K562 (cell line): ENCODE data around the gene DLG4. TPM values are rescaled to one million over a fixed set of nuclear protein-coding genes. Genes with fewer than 3 reads are reported as not detected.

ENCODE experiments used
- NFYB ChIP-seq: IDR thresholded peaks from 2 replicates; pipeline ENCODE4 v1.6.1; 2011; ENCODE audit warnings: mild to moderate bottlenecking, moderate library complexity; ENCODE audit not compliant: insufficient read length; ENCODE audit errors: extremely low read depth
- NKRF ChIP-seq: fragments of 450-650 bp; IDR thresholded peaks from 2 replicates; pipeline ENCODE4 v1.6.1; 2016; ENCODE audit warnings: borderline replicate concordance
- NR2C2 ChIP-seq, 2 experiments: fragments of 200-800 bp in 1 of 2; sonication (Bioruptor generic) in 1 of 2; sonication (generic) in 1 of 2; formaldehyde crosslinking in 1 of 2; IDR thresholded peaks; 2 replicates each; pipeline versions ENCODE4 v1.6.1 to v1.8.0; 2016 to 2022; ENCODE audit warnings: mild to moderate bottlenecking in 1 of 2, missing compliant biosample characterization in 1 of 2, missing genetic modification characterization in 1 of 2, missing genetic modification reagents in 1 of 2
- TBP ChIP-seq: optimal IDR thresholded peaks from 2 replicates; pipeline ENCODE3; 2011; ENCODE audit warnings: low read depth, low read length, improper control_type of control experiment
- ZBTB26 ChIP-seq: fragments of 450-650 bp; formaldehyde crosslinking; IDR thresholded peaks from 2 replicates; pipeline ENCODE4 v1.4.0; 2022; ENCODE audit warnings: missing genetic modification characterization
- ZC3H4 ChIP-seq: sonication (generic); formaldehyde crosslinking; IDR thresholded peaks from 2 replicates; pipeline ENCODE4 v1.9.0; 2021; ENCODE audit warnings: missing genetic modification reagents, borderline replicate concordance
- ZFP91 ChIP-seq: sonication (generic); formaldehyde crosslinking; IDR thresholded peaks from 2 replicates; pipeline ENCODE4 v1.8.0; 2022; ENCODE audit warnings: mild to moderate bottlenecking, missing genetic modification reagents
- ZNF134 ChIP-seq: fragments of 250-450 bp; sonication (Bioruptor Pico); conservative IDR thresholded peaks from 2 replicates; pipeline ENCODE4 v1.4.0; 2020
- ZNF551 ChIP-seq: fragments of 250-450 bp; sonication (Bioruptor Pico); IDR thresholded peaks from 2 replicates; pipeline ENCODE4 v1.5.0; 2021; ENCODE audit warnings: mild to moderate bottlenecking, moderate library complexity
- ZNF740 ChIP-seq, 3 experiments: fragments of 200-800 bp in 1 of 3; sonication (Bioruptor generic) in 1 of 3; sonication (generic) in 1 of 3; formaldehyde crosslinking in 1 of 3; IDR thresholded peaks; 2 replicates each; pipeline versions ENCODE4 v1.6.1 to v1.8.0; 2016 to 2022; ENCODE audit warnings: mild to moderate bottlenecking in 2 of 3, missing compliant biosample characterization in 2 of 3, missing genetic modification characterization in 2 of 3, missing genetic modification reagents in 1 of 3
- polyA plus RNA-seq, 8 experiments: library from polyadenylated mRNA; depleted of rRNA in 4 of 8; stranded (reverse) in 5 of 8; unstranded in 3 of 8; fragments of >200 nt; fragmentation: Nextera tagmentation in 2 of 8; fragmentation: Illumina TruSeq in 1 of 8; extraction: Ambion mirVana in 2 of 8; extraction: Trizol in 1 of 8; gene quantifications; 2 replicates each; pipeline versions ENCODE4 v1.2.1 to v1.2.3, GENCODE V29; 2011 to 2014; ENCODE audit warnings: inconsistent platforms in 1 of 8, missing spikeins in 1 of 8
- total RNA-seq, 7 experiments: library from RNA; depleted of rRNA in 6 of 7; stranded (reverse); fragments of >200 nt in 6 of 7; fragmentation: Illumina TruSeq in 2 of 7; extraction: Trizol in 2 of 7; gene quantifications; 2 replicates each; pipeline versions ENCODE4 v1.2.1 to v1.2.3, GENCODE V29; 2011 to 2021; ENCODE audit warnings: low replicate concordance in 1 of 7
- TF ChIP-seq, protein P1 (sequence below): fragments of 250-450 bp; sonication (Bioruptor Pico); IDR thresholded peaks from 2 replicates; pipeline ENCODE4 v1.5.0; 2020; ENCODE audit warnings: mild to moderate bottlenecking
- TF ChIP-seq, protein P2 (sequence below): fragments of 450-650 bp; formaldehyde crosslinking; IDR thresholded peaks from 2 replicates; pipeline ENCODE4 v1.4.0; 2020; ENCODE audit warnings: mild to moderate bottlenecking, moderate library complexity
- TF ChIP-seq, protein P3 (sequence below): fragments of 250-450 bp; sonication (Bioruptor Pico); IDR thresholded peaks from 2 replicates; pipeline ENCODE4 v1.5.1; 2021; ENCODE audit warnings: mild to moderate bottlenecking

The DLG4 gene
- total and polyA plus RNA-seq, 9 of the 15 experiments (the other 6 are each of a cell fraction or from before 2014, with no cell fraction given): 0.03 to 12.0 (median 4.1) TPM

DNA sequence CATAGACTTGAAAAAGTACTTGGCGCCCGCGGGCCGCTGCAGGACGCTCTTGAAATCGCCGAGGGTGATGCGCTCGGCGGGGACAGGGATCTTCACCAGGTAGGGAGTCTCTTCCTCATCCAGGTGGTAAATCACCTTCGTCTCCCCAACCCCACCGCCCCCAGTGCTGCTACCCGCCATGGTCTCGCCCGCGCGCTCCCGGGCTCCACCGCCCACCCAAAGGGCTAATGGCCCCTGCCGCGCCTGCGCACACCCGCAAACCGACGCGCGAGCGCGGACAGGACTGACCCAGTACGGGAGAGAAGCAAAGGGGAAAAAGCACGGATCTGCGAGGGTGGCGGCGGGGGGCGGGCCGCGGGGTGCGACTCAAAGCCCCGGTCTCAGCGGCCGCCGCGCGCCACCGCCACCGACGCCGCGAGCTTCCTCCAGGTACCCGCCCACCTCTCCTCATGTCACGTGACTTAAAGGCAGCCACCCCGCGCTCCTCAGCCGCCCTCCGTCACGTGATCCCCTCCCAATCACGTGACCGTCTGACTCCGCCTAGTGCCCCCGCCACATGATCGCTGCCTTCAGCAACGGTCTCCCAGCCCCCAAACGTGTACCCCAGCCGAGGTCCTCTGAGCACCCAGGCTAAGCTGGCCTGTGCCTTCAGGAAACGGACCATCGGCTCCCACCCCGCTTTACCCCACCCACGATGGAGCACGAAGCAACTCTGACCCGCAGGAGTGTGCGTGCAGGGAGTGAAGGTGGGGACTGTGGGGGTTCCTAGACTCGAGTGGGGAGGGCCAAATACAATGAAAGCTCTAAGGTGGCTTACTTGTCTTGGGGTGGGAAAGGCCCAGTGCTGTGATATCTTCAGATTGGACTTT, 14.7 kb upstream of the DLG4 start, which contains the start of gene DVL2 (continued):
- TF ChIP-seq NKRF (peak; percentile 86), NR2C2 (CRISPR knock-in tag; IDR thresholded peaks at IDR 0.05) (no peak), NR2C2 (tag; IDR thresholded peaks at IDR 0.05) (peak; percentile 76), ZNF551 (CRISPR knock-in tag) (peak; percentile 70; the same call in 1 of the 2 replicates), ZC3H4 (CRISPR knock-in tag) (peak; percentile 37; the same call in 1 of the 2 replicates), ZNF740 (CRISPR knock-in tag; IDR thresholded peaks at IDR 0.05) (no peak), ZNF740 (tag; IDR thresholded peaks at IDR 0.05) (0 out of 4 replicates have a peak, but pooled peaks of 1 of the 2 experiments have one; percentile 36), ZFP91 (CRISPR knock-in tag) (no peak), ZBTB26 (CRISPR knock-in tag) (peak; percentile 90), ZNF134 (CRISPR knock-in tag) (no peak), TBP (peak; percentile 49), NFYB (no peak)
- TF ChIP-seq, protein P1, sequence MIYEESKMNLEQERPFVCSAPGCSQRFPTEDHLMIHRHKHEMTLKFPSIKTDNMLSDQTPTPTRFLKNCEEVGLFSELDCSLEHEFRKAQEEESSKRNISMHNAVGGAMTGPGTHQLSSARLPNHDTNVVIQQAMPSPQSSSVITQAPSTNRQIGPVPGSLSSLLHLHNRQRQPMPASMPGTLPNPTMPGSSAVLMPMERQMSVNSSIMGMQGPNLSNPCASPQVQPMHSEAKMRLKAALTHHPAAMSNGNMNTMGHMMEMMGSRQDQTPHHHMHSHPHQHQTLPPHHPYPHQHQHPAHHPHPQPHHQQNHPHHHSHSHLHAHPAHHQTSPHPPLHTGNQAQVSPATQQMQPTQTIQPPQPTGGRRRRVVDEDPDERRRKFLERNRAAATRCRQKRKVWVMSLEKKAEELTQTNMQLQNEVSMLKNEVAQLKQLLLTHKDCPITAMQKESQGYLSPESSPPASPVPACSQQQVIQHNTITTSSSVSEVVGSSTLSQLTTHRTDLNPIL (CRISPR knock-in tag): 0 out of 2 replicates have a peak, but pooled peaks have one; percentile 13
- TF ChIP-seq, protein P2, sequence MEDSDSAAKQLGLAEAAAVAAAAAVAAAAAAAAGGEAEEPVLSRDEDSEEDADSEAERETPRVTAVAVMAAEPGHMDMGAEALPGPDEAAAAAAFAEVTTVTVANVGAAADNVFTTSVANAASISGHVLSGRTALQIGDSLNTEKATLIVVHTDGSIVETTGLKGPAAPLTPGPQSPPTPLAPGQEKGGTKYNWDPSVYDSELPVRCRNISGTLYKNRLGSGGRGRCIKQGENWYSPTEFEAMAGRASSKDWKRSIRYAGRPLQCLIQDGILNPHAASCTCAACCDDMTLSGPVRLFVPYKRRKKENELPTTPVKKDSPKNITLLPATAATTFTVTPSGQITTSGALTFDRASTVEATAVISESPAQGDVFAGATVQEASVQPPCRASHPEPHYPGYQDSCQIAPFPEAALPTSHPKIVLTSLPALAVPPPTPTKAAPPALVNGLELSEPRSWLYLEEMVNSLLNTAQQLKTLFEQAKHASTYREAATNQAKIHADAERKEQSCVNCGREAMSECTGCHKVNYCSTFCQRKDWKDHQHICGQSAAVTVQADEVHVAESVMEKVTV (CRISPR knock-in tag): peak; percentile 43; the same call in 1 of the 2 replicates
- TF ChIP-seq, protein P3, sequence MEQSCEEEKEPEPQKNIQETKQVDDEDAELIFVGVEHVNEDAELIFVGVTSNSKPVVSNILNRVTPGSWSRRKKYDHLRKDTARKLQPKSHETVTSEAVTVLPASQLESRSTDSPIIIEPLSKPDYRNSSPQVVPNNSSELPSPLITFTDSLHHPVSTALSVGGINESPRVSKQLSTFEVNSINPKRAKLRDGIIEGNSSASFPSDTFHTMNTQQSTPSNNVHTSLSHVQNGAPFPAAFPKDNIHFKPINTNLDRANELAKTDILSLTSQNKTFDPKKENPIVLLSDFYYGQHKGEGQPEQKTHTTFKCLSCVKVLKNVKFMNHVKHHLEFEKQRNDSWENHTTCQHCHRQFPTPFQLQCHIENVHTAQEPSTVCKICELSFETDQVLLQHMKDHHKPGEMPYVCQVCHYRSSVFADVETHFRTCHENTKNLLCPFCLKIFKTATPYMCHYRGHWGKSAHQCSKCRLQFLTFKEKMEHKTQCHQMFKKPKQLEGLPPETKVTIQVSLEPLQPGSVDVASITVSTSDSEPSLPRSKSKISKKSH (CRISPR knock-in tag): peak; percentile 49
